HG02678 (cell line): ENCODE data around the gene SPATA33.
"Not testable (repeated sequence)": the region's sequence is repeated elsewhere in the genome, so short reads cannot be mapped to it uniquely, and the experiment has no call there.

ENCODE experiments used
- ATAC-seq: cut with Tn5 transposase; IDR thresholded peaks from one replicate; pipeline ENCODE4 v1.9.1; 2021; ENCODE audit warnings: mild to moderate bottlenecking, moderate library complexity; ENCODE audit not compliant: unreplicated experiment

SPATA33 gene

DNA sequence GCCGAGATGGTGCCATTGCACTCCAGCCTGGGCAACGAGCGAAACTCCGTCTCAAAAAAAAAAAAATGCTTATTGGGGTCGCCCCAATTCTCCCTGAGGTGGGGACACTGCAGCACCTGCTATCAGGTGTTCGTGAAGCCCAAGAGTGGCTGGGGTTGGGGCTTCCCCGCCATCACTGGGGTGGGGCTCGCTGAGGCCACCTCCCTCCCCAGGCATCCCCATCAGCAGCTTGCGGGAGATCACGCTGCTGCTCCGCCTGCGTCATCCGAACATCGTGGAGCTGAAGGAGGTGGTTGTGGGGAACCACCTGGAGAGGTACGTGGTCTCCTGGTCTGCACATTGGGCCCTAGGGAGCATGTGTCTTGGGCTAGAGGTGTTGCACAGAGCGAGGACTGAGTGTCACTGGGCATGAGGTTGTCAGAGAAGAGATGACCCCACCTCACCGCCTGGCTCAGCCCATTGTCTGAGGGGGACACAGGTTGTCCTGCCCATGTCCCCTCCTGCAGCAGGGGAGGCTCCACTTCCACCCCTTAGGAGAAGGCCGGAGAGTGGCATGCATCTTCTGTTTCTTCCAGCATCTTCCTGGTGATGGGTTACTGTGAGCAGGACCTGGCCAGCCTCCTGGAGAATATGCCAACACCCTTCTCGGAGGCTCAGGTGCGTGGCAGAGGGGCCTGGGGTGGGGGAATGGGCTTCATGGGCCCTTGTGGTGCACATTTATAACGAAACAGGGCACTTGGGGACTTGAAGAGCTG lies 33.8 kb downstream of the SPATA33 start:
- ATAC-seq: no peak

DNA sequence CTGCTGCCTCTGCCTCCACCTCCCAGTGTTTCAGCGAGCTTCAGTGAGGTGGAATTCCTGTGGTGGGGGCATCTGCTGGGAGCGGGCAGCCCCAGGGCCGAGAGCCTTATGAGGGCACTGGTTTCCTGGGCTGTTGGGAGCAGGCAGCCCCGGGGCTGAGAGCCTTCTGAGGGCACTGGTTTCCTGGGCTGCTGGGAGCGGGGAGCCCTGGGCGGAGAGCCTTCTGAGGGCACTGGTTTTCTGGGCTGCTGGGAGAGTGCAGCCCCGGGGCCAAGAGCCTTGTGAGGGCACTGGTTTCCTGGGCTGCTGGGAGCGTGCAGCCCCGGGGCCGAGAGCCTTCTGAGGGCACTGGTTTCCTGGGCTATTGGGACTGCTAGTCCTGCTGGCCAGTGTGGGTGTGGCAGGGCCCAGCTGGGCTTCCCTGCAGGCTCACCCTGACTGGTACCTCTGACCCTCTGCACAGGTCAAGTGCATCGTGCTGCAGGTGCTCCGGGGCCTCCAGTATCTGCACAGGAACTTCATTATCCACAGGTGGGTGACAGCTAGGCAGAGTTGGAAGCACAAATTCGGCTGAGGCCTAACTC lies 34.4 kb downstream of the SPATA33 start:
- ATAC-seq: no peak

DNA sequence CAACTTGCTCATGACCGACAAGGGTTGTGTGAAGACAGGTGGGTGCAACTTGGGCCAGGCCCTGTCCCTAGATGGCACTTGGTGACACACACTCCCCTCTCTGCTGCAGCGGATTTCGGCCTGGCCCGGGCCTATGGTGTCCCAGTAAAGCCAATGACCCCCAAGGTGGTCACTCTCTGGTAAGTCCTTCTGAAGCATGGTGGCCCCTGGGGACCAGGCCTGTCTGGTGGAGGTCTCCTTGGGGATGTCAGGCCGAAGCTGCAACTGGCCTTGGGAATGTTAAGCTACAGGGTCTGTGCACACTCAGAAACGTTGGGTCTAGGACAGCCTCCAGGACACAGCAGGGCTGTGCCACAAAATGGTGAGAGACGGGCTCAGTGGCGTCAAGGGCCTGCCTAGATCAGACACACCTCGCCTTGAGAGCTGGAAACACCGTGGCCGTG lies 35.7 kb downstream of the SPATA33 start:
- ATAC-seq: no peak

- ATAC-seq: no peak
These were observed 36.5 kb downstream of the SPATA33 start for GRCh38 chr16:89693931-89694783.

- not testable (repeated sequence) for ATAC-seq
These were observed 37.1 kb downstream of the SPATA33 start for GRCh38 chr16:89694784-89695085.

- ATAC-seq: no peak
These were observed 37.6 kb downstream of the SPATA33 start for GRCh38 chr16:89695086-89695874.

DNA sequence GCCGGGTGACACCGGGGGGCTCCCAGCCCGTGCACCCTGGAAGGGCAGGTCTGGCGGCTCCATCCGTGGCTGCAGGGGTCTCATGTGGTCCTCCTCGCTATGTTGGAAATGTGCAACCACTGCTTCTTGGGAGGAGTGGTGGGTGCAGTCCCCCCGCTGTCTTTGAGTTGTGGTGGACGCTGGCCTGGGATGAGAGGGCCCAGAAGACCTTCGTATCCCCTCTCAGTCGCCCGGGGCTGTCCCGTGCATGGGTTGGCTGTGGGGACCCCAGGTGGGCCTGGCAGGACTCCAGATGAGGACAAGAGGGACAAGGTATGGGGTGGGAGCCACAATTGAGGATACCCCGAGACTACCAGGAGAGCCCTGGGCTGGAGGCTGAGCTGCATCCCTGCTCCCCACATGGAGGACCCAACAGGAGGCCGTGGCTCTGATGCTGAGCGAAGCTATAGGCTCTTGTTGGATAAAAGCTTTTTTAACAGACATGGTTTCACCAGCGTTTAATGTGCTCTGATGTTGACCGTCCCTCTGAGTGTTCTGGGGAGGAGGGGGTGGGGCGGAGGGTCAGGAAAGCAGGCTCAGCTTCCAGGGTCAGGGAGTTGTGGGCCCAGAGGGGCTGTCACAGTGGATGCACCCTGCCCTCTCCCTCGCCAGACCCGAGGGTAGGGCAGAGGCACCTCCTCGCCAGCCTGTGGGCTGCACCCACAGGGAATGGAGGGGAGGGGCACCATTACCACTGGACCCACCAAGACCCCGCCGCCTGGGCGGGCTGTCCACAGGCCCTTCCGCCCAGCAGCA lies 38.4 kb downstream of the SPATA33 start:
- ATAC-seq: no peak

DNA sequence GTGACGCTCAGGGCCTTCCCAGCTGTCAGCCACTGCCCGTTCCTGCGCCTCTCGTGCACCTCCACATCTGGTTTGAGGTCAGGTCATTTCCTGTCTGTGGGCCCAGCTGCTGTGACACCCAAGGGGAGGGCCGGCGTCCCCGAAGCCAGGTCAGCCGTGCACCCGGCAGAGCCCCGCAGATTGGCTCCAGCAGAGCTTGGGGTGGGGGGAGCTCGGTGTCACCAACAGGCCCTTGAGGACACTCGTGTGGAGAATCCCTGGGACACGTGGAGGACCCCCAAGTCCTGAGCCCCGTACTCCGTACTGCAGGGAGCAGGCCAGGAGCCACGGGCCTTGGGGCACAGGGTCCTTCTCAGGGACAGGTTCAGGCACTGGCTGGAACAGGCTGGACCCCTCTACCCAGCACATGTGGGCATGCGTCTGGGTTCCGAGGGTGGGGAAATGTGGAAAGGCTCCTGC lies 39.1 kb downstream of the SPATA33 start:
- ATAC-seq: no peak

DNA sequence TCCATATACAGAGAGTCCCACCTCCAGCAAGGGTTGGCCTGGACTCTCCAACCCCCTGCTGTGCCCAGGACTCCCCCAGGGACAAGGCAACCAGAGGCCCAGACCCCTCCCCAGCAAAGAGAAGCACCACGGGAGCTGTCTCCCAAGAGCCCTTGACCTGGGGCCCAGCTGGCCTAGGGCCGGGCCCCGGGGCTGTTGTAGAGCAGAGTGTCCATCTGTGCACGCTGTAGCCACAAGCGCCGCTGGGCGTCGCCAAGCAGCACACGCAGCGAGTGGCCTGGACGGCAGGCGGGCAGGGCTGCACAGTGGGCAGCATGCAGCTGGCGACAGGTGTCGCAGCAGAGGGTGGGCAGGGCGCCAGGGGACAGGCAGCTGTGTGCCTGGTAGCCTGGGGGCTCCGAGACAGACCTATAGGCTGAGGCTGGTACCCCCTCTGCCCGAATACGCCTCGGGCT lies 39.6 kb downstream of the SPATA33 start:
- ATAC-seq: no peak

- no peak for ATAC-seq
These were observed 40.1 kb downstream of the SPATA33 start for GRCh38 chr16:89697616-89698331.

DNA sequence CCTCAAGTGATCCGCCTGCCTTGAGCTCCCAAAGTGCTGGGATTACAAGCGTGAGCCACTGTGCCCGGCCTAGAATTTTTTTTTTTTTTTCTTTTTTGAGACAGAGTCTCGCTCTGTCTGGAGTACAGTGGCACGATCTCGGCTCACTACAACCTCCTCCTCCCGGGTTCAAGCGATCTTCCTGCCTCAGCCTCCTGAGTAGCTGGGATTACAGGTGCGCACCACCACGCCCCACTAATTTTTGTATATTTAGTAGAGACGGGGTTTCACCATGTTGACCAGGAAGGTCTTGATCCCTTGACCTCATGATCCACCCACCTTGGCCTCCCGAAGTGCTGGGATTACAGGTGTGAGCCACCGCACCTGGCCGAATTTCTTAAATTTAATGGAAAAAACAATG lies 41.1 kb downstream of the SPATA33 start:
- not testable (repeated sequence) for ATAC-seq

DNA sequence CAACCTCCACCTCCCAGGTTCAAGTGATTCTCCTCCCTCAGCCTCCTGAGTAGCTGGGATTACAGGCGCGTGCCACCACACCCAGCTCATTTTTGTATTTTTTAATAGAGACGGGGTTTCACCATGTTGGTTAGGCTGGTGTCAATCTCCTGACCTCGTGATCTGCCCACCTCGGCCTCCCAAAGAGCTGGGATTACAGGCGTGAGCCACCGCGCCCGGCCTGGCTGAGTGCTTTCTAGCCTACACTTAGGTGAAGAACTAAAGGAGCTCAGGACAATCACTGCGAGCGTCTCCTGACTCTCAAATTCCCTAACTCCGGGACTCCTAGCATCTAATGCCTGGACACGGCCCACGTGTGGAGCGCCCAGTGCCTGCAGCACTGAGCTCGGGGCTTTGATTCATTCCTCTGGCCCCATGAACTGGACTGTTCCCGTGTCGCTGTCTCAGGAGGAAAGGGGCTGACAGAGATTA lies 42.0 kb downstream of the SPATA33 start:
- not testable (repeated sequence) for ATAC-seq

DNA sequence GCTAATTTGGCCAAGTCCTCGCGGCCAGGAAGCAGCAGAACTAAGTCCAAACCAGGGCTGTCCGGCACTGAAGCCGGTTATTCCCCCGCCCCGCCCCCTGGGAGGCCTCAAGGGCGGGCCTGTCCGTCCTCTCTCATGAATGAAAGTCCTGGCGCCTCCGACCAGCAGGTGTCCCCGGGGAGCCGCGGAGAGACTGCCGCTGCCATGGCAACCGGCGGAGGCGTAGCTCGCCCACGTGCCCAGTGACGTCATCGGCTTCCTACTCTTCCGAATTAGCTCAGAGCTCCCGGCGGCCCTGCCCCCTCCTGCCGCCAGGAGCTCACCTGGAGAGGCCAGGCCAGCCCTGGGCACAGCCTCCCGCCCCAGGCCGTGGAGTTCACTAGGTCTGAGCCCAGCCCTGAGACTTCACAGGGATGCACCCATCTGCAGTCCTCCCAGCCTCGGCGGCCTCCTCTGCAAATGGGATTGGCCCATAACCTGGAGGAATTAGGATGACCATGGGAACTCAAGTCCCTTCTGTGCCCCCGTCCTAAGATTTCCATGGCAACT lies 42.5 kb downstream of the SPATA33 start:
- ATAC-seq: peak; percentile 32

GRCh38 chr16:89700649-89701424 lies 43.2 kb downstream of the SPATA33 start:
- ATAC-seq: no peak

GRCh38 chr16:89701425-89702406 lies 44.1 kb downstream of the SPATA33 start, which contains the start of gene SPATA2L:
Gene SPATA2L, minus strand, starts transcription at chr16:89701705. Its CDS starts 473 bp downstream, at chr16:89701232.
- ATAC-seq: peak; percentile 72

DNA sequence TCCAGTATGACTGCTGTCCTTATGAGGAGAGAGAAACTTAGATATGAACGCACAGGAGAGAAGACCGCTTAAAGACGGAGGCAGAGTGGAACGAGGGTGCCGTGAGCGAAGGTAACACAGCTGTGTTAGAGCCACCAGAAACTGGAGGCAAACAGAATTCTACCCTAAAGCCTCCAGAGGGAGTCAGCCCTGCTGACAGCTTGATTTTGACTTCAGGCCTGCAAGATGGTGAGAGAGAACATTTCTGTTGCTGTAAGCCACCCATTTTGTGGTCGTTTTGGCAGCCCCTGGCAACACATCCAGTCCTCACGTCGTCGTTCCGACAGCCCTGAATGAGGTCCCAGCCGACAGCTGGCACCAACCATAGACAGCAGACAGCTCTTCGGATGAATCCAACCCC lies 46.6 kb downstream of the SPATA33 start:
- ATAC-seq: no peak

- ATAC-seq: no peak
These were observed 47.4 kb downstream of the SPATA33 start for GRCh38 chr16:89705006-89705405.
